Hepatocyte (in vitro differentiated cells): ENCODE results near the gene RFC5. TPM values are rescaled to one million over a fixed set of nuclear protein-coding genes. Genes with fewer than 3 reads are reported as not detected.

ENCODE experiments used
- DNase-seq: peaks from one replicate; pipeline ENCODE4 v3.0.0-alpha.2; 2016; ENCODE audit warnings: low spot score
- H2AFZ ChIP-seq: fragments of 200-600 bp; sonication (generic); 2 replicates; pipeline ENCODE4 v1.6.0; 2016; ENCODE audit warnings: antibody characterized with exemption, mild to moderate bottlenecking
- H3K27ac ChIP-seq: fragments of 200-600 bp; sonication (generic); 2 replicates; pipeline ENCODE4 v1.5.1; 2016; ENCODE audit warnings: mild to moderate bottlenecking
- H3K27me3 ChIP-seq: fragments of 200-600 bp; sonication (generic); 2 replicates; pipeline ENCODE4 v1.6.1; 2016
- H3K36me3 ChIP-seq: fragments of 200-600 bp; sonication (generic); replicated peaks from 2 replicates; pipeline ENCODE4 v1.5.1; 2016; ENCODE audit warnings: low read depth; ENCODE audit not compliant: insufficient read depth
- H3K4me1 ChIP-seq: fragments of 200-600 bp; sonication (generic); 2 replicates; pipeline ENCODE4 v1.5.1; 2016; ENCODE audit warnings: mild to moderate bottlenecking, moderate library complexity; ENCODE audit not compliant: insufficient read depth
- H3K4me2 ChIP-seq: fragments of 200-600 bp; sonication (generic); 2 replicates; pipeline ENCODE4 v1.6.0; 2016
- H3K4me3 ChIP-seq: fragments of 200-600 bp; sonication (generic); 2 replicates; pipeline ENCODE4 v1.5.1; 2016; ENCODE audit warnings: mild to moderate bottlenecking
- H3K79me2 ChIP-seq: fragments of 200-600 bp; sonication (generic); 2 replicates; pipeline ENCODE4 v1.6.0; 2017; ENCODE audit warnings: mild to moderate bottlenecking
- H3K9me2 ChIP-seq: fragments of 200-600 bp; sonication (generic); replicated peaks from 2 replicates; pipeline ENCODE4 v1.6.0; 2017; ENCODE audit warnings: mild to moderate bottlenecking; ENCODE audit not compliant: insufficient read depth
- H3K9me3 ChIP-seq: fragments of 200-600 bp; sonication (generic); 2 replicates; pipeline ENCODE4 v1.5.1; 2016; ENCODE audit warnings: low read depth, mild to moderate bottlenecking
- H4K20me1 ChIP-seq: fragments of 200-600 bp; sonication (generic); 2 replicates; pipeline ENCODE4 v1.6.0; 2016; ENCODE audit warnings: mild to moderate bottlenecking; ENCODE audit not compliant: insufficient read depth, poor library complexity, severe bottlenecking
- EZH2 ChIP-seq: fragments of 200-600 bp; sonication (generic); IDR thresholded peaks from 2 replicates; pipeline ENCODE4 v1.6.1; 2016; ENCODE audit warnings: antibody characterized with exemption, mild to moderate bottlenecking, borderline replicate concordance
- EZH2phosphoT487 ChIP-seq: fragments of 200-600 bp; sonication (generic); IDR thresholded peaks from one replicate; pipeline ENCODE4 v1.6.1; 2018; ENCODE audit warnings: antibody characterized with exemption, mild to moderate bottlenecking, low read depth, moderate library complexity; ENCODE audit not compliant: unreplicated experiment, severe bottlenecking
- WGBS: methylation state at CpG from one replicate; pipeline ENCODE4 v1.1.6; 2016; ENCODE audit warnings: low lambda C conversion rate; ENCODE audit errors: missing lambda C conversion rate; 5-methylcytosine and 5-hydroxymethylcytosine counted together
- polyA plus RNA-seq: library from polyadenylated mRNA; unstranded; fragments of >200 nt; fragmentation: Nextera tagmentation; extraction: Ambion mirVana; gene quantifications from 2 replicates; pipeline ENCODE4 v1.2.1, GENCODE V29; 2016
- total RNA-seq: library from RNA; depleted of rRNA; stranded (reverse); fragments of >200 nt; gene quantifications from 2 replicates; pipeline ENCODE4 v1.2.3, GENCODE V29; 2014
- TF ChIP-seq, protein P1 (sequence below): fragments of 200-600 bp; sonication (generic); IDR thresholded peaks from 2 replicates; pipeline ENCODE4 v1.5.1; 2016; ENCODE audit warnings: antibody characterized with exemption, mild to moderate bottlenecking; ENCODE audit not compliant: poor library complexity

RFC5 gene
- total and polyA plus RNA-seq, 2 experiments from 2014 or later, result 12.6 to 18.6 TPM

DNA sequence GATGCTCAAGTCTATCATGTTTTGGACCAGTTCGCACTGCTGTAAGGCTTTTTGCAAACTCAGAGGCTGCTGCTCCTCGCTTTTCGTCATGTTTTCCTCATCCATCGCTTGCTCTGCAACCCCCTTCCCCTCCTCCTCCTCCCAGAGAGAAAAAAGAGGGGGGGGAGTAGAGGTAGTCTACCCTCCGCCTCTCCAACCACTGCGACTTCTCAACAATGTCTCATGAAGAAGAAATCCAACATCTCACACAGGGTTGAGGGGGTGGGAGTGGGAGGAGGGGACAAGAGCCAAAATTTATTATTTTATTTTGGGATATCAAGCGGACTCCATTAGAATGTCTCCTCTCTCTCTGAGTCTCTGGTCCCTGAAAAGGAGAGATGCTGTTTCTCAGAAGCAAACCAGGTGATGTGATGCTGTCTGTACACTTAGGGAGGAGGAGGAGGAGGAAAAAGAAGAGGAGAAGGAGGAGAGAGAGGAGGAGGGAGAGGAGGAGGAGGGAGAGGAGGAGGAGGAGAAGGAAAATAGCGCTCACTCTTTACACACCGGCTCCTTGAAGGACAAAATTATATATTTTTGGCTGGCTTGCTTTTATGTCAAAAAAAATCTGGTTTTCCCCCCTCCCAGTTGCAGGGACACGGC lies 48.2 kb upstream of the RFC5 start:
- H2AFZ ChIP-seq, result peak overlapping the region; percentile 84

GRCh38 chr12:117968826-117969659 lies 47.5 kb upstream of the RFC5 start, which contains the start of gene KSR2:
KSR2 (minus strand) TSS chr12:117968990; CDS start chr12:117968255, 735 bp downstream.
- Histone ChIP-seq H3K4me2 (peak within 1 kb of the TSS; percentile 91), H4K20me1 (no peaks in the 10 kb centered on the region), H2AFZ (peak within 1 kb of the TSS; percentile 84), H3K9me3 (no peaks in the 10 kb centered on the region), H3K36me3 (no peaks in the 10 kb centered on the region), H3K9me2 (no peaks in the 10 kb centered on the region), H3K27ac (peak within 1 kb of the TSS; percentile 80), H3K4me1 (peaks cover 5% of the 10 kb centered on the region), H3K4me3 (peak within 1 kb of the TSS; percentile 44), H3K27me3 (peaks cover 25% of the 10 kb centered on the region), H3K79me2 (no peaks in the 10 kb centered on the region)
- WGBS, result under 1% methylated on average over 24 of the region's 86 CpGs
- TF ChIP-seq EZH2 (no peak), EZH2phosphoT487 (no peak)
- TF ChIP-seq, protein P1, sequence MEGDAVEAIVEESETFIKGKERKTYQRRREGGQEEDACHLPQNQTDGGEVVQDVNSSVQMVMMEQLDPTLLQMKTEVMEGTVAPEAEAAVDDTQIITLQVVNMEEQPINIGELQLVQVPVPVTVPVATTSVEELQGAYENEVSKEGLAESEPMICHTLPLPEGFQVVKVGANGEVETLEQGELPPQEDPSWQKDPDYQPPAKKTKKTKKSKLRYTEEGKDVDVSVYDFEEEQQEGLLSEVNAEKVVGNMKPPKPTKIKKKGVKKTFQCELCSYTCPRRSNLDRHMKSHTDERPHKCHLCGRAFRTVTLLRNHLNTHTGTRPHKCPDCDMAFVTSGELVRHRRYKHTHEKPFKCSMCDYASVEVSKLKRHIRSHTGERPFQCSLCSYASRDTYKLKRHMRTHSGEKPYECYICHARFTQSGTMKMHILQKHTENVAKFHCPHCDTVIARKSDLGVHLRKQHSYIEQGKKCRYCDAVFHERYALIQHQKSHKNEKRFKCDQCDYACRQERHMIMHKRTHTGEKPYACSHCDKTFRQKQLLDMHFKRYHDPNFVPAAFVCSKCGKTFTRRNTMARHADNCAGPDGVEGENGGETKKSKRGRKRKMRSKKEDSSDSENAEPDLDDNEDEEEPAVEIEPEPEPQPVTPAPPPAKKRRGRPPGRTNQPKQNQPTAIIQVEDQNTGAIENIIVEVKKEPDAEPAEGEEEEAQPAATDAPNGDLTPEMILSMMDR, result no peak
- peak; percentile 91 for DNase-seq

More for the DNA sequence above, 48.2 kb upstream of the RFC5 start:
- Histone ChIP-seq H4K20me1 (no peaks in the 10 kb centered on the region), H3K9me3 (no peaks in the 10 kb centered on the region), H3K27me3 (peaks cover 25% of the 10 kb centered on the region), H3K9me2 (no peaks in the 10 kb centered on the region), H3K27ac (peak overlapping the region; percentile 80), H3K36me3 (no peaks in the 10 kb centered on the region), H3K79me2 (no peaks in the 10 kb centered on the region), H3K4me3 (peak overlapping the region; percentile 44), H3K4me1 (peaks cover 5% of the 10 kb centered on the region), H3K4me2 (peak overlapping the region; percentile 91)
- no peak for DNase-seq
- 8% methylated on average over 8 of the region's 10 CpGs for WGBS
- TF ChIP-seq, protein P1, result no peak
- TF ChIP-seq EZH2 (no peak), EZH2phosphoT487 (no peak)

DNA sequence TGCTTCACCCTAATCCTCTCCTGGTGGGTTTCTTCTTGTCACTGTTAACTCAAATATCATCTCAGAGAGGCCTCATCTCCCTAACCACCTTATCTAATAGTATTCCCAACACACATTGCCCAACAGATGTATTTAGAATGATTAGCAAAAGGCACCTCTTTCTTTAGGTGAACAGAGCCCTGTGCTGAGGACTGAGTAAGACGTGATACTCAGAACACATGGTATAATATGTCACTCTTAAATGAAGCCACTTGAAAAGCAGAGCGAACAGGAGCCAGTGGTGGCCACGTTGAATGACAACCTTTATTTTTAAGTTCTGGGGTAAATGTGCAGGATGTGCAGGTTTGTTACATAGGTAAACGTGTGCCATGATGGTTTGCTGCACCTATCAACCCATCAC lies 46.2 kb upstream of the RFC5 start:
- Histone ChIP-seq H3K4me1 (peaks cover 5% of the 10 kb centered on the region), H4K20me1 (no peaks in the 10 kb centered on the region), H3K79me2 (no peaks in the 10 kb centered on the region), H2AFZ (no peak overlapping the region), H3K4me3 (no peak overlapping the region), H3K27ac (no peak overlapping the region), H3K27me3 (peaks cover 25% of the 10 kb centered on the region), H3K36me3 (no peaks in the 10 kb centered on the region), H3K9me2 (no peaks in the 10 kb centered on the region), H3K9me3 (no peaks in the 10 kb centered on the region), H3K4me2 (no peak overlapping the region)
- TF ChIP-seq, protein P1, result no peak
- TF ChIP-seq EZH2phosphoT487, result no peak
- no peak for TF ChIP-seq EZH2
- WGBS, result 96% methylated on average over 4 of the region's 4 CpGs
- no peak for DNase-seq
